Epithelial cell of esophagus (primary cell): Measurements from ENCODE around the gene CD52.

ENCODE experiments used
- DNase-seq: peaks from one replicate; pipeline ENCODE4 v3.0.0; 2010; ENCODE audit warnings: low read depth
- H3K4me3 ChIP-seq: 2 replicates; pipeline ENCODE4 v1.5.1; 2011; ENCODE audit warnings: mild to moderate bottlenecking, low read length, control low read depth
- CTCF ChIP-seq: IDR thresholded peaks from 2 replicates; pipeline ENCODE4 v1.5.1; 2011; ENCODE audit warnings: low read depth, mild to moderate bottlenecking, low read length, control low read depth, inconsistent platforms; ENCODE audit not compliant: insufficient read depth; ENCODE audit errors: missing control alignments

The CD52 gene

GRCh38 chr1:26277261-26277661, 40.5 kb upstream of the CD52 start:
- no peak for TF ChIP-seq CTCF
- peak; percentile 66 for DNase-seq
- H3K4me3 ChIP-seq, result no peak overlapping the region

DNA sequence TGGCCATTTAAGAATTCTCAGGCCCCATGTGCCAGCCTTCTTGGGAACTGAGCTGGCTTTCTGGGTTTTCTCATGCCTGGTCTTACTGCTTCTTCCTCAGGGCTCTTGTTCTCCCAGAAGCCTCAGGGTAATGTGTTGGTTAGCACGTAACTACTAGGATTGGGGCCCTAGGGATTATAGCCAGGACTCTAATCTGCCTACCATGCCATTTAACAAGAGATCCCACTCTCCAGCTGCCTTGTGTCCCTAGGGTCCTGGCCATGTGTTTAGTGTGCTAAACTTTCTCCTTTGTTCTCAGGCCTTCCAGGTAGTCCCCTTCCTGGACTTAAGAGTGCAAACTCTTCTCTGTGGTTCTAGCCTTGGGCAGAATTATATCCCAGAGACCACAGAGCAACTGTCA, 40.0 kb upstream of the CD52 start:
- H3K4me3 ChIP-seq, result no peak overlapping the region
- no peak for DNase-seq
- no peak for TF ChIP-seq CTCF

GRCh38 chr1:26278303-26278702, 39.5 kb upstream of the CD52 start:
- peak overlapping the region; percentile 17 for H3K4me3 ChIP-seq
- TF ChIP-seq CTCF, result no peak
- DNase-seq, result peak; percentile 98

DNA sequence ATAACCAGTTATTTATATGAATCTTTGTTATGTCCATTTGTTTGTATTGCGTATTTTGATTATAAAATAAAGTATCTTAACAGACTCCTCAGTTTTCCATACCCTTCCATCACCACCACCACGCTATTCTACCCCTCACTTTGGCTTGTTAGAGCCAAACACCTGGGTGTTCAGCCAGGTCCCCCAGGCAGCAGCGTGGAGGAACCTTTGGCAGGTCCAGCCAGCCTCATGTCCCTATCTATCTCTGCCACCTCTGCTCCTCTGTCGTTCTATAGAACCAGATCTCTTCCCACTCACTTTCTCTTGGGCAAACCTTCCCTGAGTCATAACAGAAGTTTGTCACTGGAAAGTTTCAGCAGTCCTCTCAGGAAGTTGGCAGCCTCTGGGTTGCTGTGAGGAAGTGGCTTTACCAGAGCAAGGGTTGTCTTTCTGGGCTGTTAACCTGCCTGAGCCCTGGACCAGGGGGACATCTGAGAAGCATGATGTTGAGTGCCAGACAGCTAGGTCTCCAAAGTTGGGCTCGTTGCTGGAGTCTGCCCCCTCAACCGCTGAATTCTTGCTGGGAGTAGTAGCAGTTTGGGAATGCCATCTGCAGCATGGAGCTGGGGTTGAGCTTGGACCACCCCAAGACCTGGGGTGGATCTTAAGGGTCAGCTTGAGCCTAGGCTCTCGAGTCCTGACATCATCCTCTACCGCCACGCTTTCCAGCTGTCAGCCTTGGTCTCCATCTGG, 38.9 kb upstream of the CD52 start:
- TF ChIP-seq CTCF, result no peak
- DNase-seq, result peak; percentile 93
- H3K4me3 ChIP-seq, result peak overlapping the region; percentile 84

DNA sequence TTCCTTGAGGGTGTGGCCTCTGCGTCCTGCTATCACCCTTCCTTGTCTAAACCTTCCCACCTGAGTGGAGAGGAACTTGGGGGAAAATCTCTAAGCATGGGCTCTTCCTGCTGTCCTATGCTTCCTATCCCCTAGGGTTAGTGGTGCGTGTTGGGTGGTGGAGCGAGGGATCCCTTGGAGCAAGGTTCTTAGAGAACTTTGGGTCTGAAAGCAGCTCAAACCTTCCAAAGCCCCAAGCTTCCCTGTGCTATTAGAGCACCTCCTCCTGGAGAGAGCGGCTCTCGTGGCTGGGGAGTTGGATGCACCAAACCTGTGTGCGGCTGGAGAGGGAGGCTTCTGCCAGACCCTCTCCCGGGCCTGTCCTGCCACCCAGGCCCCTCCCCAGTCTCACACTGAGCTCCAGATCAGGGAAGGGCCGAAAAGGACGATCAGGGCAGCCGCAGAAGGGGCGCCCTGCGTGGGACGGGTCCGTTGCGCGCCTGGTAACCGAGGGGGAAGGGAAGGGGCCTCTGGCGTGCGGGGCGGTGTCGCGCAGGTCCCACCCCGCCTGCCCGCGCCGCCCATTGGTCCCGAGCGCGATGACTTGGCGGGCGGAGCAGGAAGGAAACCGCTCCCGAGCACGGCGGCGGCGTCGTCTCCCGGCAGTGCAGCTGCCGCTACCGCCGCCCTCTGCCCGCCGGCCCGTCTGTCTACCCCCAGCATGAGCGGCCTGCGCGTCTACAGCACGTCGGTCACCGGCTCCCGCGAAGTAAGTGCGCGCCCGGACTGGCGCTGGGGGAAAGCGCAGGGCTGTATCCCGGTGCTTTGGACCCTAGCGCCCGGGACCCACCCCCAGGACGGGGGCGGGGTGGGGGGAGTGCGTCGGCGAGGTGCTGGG, 38.1 kb upstream of the CD52 start, which contains the start of gene SH3BGRL3:
SH3BGRL3 (plus strand) TSS at position 631 of the 877 bp plus-strand sequence; CDS start at position 701, 70 bp downstream.
- peak; percentile 91 for DNase-seq
- peak; percentile 63 for TF ChIP-seq CTCF
- peak within 1 kb of the TSS; percentile 84 for H3K4me3 ChIP-seq

- DNase-seq, result peak; percentile 47
- H3K4me3 ChIP-seq, result peak overlapping the region; percentile 84
- no peak for TF ChIP-seq CTCF
Measured at GRCh38 chr1:26280333-26281042, 37.3 kb upstream of the CD52 start.
